BJ (cell line): ENCODE results near the gene OR2AT4. TPM values are rescaled to one million over a fixed set of nuclear protein-coding genes. Genes with fewer than 3 reads are reported as not detected.
A peak's percentile ranks its signal among the peaks of the same experiment; 100 is the strongest.
"Not testable (repeated sequence)": the region's sequence is repeated elsewhere in the genome, so short reads cannot be mapped to it uniquely, and the experiment has no call there.

ENCODE experiments used
- CTCF ChIA-PET: fragments of 350-600 bp; formaldehyde crosslinking; extraction: SDS; loops from one replicate; lab custom pipeline; 2021; ENCODE audit warnings: antibody characterized with exemption, inconsistent platforms; lab: Yijun Ruan, JAX
- POLR2A ChIA-PET: fragments of 300-600 bp; sonication (Branson Sonifier 250); formaldehyde crosslinking; extraction: SDS; loops from one replicate; lab custom pipeline; 2021; ENCODE audit warnings: antibody characterized with exemption; lab: Charles Lee
- DNase-seq: peaks from one replicate; pipeline ENCODE4 v3.0.0-alpha.2; 2011; ENCODE audit warnings: low read depth
- H3K27me3 ChIP-seq: 2 replicates; pipeline ENCODE4 v1.6.0; 2011; ENCODE audit warnings: low read length; ENCODE audit not compliant: control insufficient read depth, insufficient read depth
- H3K36me3 ChIP-seq: 2 replicates; pipeline ENCODE4 v1.5.1; 2011; ENCODE audit warnings: low read length; ENCODE audit not compliant: control insufficient read depth, insufficient read depth
- H3K4me3 ChIP-seq: 2 replicates; pipeline ENCODE4 v1.5.1; 2011; ENCODE audit warnings: low read depth, mild to moderate bottlenecking, control low read depth, low read length
- CTCF ChIP-seq: IDR thresholded peaks from 2 replicates; pipeline ENCODE4 v1.5.1; 2011; ENCODE audit warnings: low read depth, mild to moderate bottlenecking, control low read depth, inconsistent platforms, low read length, moderate library complexity; ENCODE audit not compliant: insufficient read depth
- polyA plus RNA-seq: library from polyadenylated mRNA; depleted of rRNA; stranded (reverse); fragments of >200 nt; gene quantifications from 2 replicates; pipeline ENCODE4 v1.2.3, GENCODE V29; 2011

OR2AT4 gene
- polyA plus RNA-seq, 1 experiment, result not detected

- H3K27me3 ChIP-seq, result no peaks in the 10 kb centered on the region; the same call in 1 of the 2 replicates
- no peak for TF ChIP-seq CTCF
- H3K4me3 ChIP-seq, result no peak overlapping the region
- ChIA-PET CTCF (no interaction called here), POLR2A (no interaction called here)
- no peaks in the 10 kb centered on the region for H3K36me3 ChIP-seq
- DNase-seq, result no peak
Observed at GRCh38 chr11:75105462-75105925, 8.8 kb upstream of the OR2AT4 start.

GRCh38 chr11:75103380-75104026 lies 6.8 kb upstream of the OR2AT4 start:
- POLR2A ChIA-PET, result no interaction called here
- H3K27me3 ChIP-seq, result no peaks in the 10 kb centered on the region; the same call in 1 of the 2 replicates
- CTCF ChIA-PET, result no interaction called here
- no peak overlapping the region for H3K4me3 ChIP-seq
- DNase-seq, result peak; percentile 29
- no peak for TF ChIP-seq CTCF
- H3K36me3 ChIP-seq, result no peaks in the 10 kb centered on the region

- Histone ChIP-seq H3K4me3 (no peak overlapping the region), H3K27me3 (peaks cover 3% of the 10 kb centered on the region; the same call in 1 of the 2 replicates), H3K36me3 (no peaks in the 10 kb centered on the region)
- POLR2A ChIA-PET, result no interaction called here
- no peak for TF ChIP-seq CTCF
- no peak for DNase-seq
- CTCF ChIA-PET, result interaction anchor here (1.0 to 1.9 kb wide), 3 partner anchors 32 to 104 kb away, joined by 3 to 5 read pairs (median 3); no protein-coding TSS in a partner anchor
Observed at GRCh38 chr11:75101424-75102128, 4.9 kb upstream of the OR2AT4 start.

GRCh38 chr11:75100314-75100713 lies 3.6 kb upstream of the OR2AT4 start:
- POLR2A ChIA-PET, result no interaction called here
- no peak overlapping the region for H3K4me3 ChIP-seq
- DNase-seq, result no peak
- no peak for TF ChIP-seq CTCF
- CTCF ChIA-PET, result interaction anchor here (0.7 to 1.9 kb wide), 4 partner anchors 33 to 149 kb away, joined by 3 to 5 read pairs (median 3); no protein-coding TSS in a partner anchor
- H3K36me3 ChIP-seq, result no peaks in the 10 kb centered on the region
- peaks cover 5% of the 10 kb centered on the region; the same call in 1 of the 2 replicates for H3K27me3 ChIP-seq

GRCh38 chr11:75099635-75100034 lies 3.0 kb upstream of the OR2AT4 start:
- Histone ChIP-seq H3K36me3 (no peaks in the 10 kb centered on the region), H3K4me3 (no peak overlapping the region), H3K27me3 (peaks cover 6% of the 10 kb centered on the region; the same call in 1 of the 2 replicates)
- ChIA-PET POLR2A (no interaction called here), CTCF (interaction anchor here (1.9 kb wide), 1 partner anchor 106 kb away, joined by 5 read pairs; no protein-coding TSS in a partner anchor)
- no peak for TF ChIP-seq CTCF
- no peak for DNase-seq

- CTCF ChIA-PET, H3K36me3 ChIP-seq, H3K4me3 ChIP-seq, H3K27me3 ChIP-seq, POLR2A ChIA-PET, DNase-seq: not testable (repeated sequence)
Observed at GRCh38 chr11:75098835-75099439, 2.3 kb upstream of the OR2AT4 start.

- H3K27me3 ChIP-seq, DNase-seq, CTCF ChIA-PET, H3K36me3 ChIP-seq, H3K4me3 ChIP-seq, POLR2A ChIA-PET: not testable (repeated sequence)
Observed at GRCh38 chr11:75098181-75098580, 1.5 kb upstream of the OR2AT4 start.
